ENCODE measurements around the gene RRP1B.

The RRP1B gene

GRCh38 chr21:43744725-43745124 is 85.4 kb downstream of the RRP1B start:
- no peak for DNase-seq (ENCODE audit: low read depth)

Data from stimulated activated CD8-positive, alpha-beta memory T cell treated with anti-CD3 and anti-CD28 coated beads, Interleukin-7, amount 100 ng/mL, for 24 hours (primary cell).